K562 (cell line): ENCODE measurements around the gene RCE1. TPM values are rescaled to one million over a fixed set of nuclear protein-coding genes. Genes with fewer than 3 reads are reported as not detected.
A peak's percentile ranks its signal among the peaks of the same experiment; 100 is the strongest.

Experiments
- ARID1B ChIP-seq: fragments of 450-650 bp; IDR thresholded peaks from 2 replicates; pipeline ENCODE4 v1.6.1; 2016; ENCODE audit warnings: antibody characterized with exemption, mild to moderate bottlenecking, inconsistent platforms
- BRF1 ChIP-seq: IDR thresholded peaks from 3 replicates; pipeline ENCODE4 v1.6.1; 2011; ENCODE audit warnings: borderline replicate concordance, mild to moderate bottlenecking; ENCODE audit not compliant: insufficient read length; ENCODE audit errors: extremely low read depth
- CXXC5 ChIP-seq: fragments of 250-450 bp; sonication (Bioruptor Pico); IDR thresholded peaks from 2 replicates; pipeline ENCODE4 v1.8.0; 2022; ENCODE audit warnings: inconsistent platforms, mild to moderate bottlenecking, moderate library complexity
- HNRNPL ChIP-seq: fragments of 200-400 bp; formaldehyde crosslinking; IDR thresholded peaks from 2 replicates; pipeline ENCODE4 v1.6.1; 2017; ENCODE audit warnings: low read depth, mild to moderate bottlenecking, low read length
- HNRNPLL ChIP-seq: fragments of 200-400 bp; formaldehyde crosslinking; IDR thresholded peaks from 2 replicates; pipeline ENCODE4 v1.6.1; 2017; ENCODE audit warnings: low read length, low read depth, mild to moderate bottlenecking; ENCODE audit not compliant: poor library complexity, severe bottlenecking
- NFXL1 ChIP-seq: fragments of 450-650 bp; formaldehyde crosslinking; IDR thresholded peaks from 2 replicates; pipeline ENCODE4 v1.4.0; 2021; ENCODE audit warnings: mild to moderate bottlenecking
- POLR2G ChIP-seq: fragments of 200-400 bp; formaldehyde crosslinking; IDR thresholded peaks from 2 replicates; pipeline ENCODE4 v1.6.1; 2017; ENCODE audit warnings: low read depth, mild to moderate bottlenecking, antibody characterized with exemption, low read length, moderate library complexity
- POLR3A ChIP-seq: IDR thresholded peaks from 2 replicates; pipeline ENCODE4 v1.6.1; 2011; ENCODE audit warnings: borderline replicate concordance, mild to moderate bottlenecking, moderate library complexity; ENCODE audit not compliant: insufficient read length, insufficient read depth; ENCODE audit errors: extremely low read depth
- PYGO2 ChIP-seq: fragments of 450-650 bp; IDR thresholded peaks from 2 replicates; pipeline ENCODE4 v1.6.1; 2016; ENCODE audit warnings: mild to moderate bottlenecking, missing genetic modification characterization, moderate library complexity, missing compliant biosample characterization
- RBFOX2 ChIP-seq: fragments of 200-400 bp; formaldehyde crosslinking; IDR thresholded peaks from 2 replicates; pipeline ENCODE4 v1.6.1; 2017; ENCODE audit warnings: low read depth, mild to moderate bottlenecking, low read length, moderate library complexity
- SAP30 ChIP-seq: fragments of 200-600 bp; sonication (generic); IDR thresholded peaks from 2 replicates; pipeline ENCODE4 v1.6.1; 2012; ENCODE audit warnings: borderline replicate concordance, low read depth, mild to moderate bottlenecking, moderate library complexity, low read length, control low read depth, inconsistent platforms; ENCODE audit not compliant: insufficient read depth, poor library complexity, severe bottlenecking
- SMAD3 ChIP-seq: fragments of 450-650 bp; formaldehyde crosslinking; conservative IDR thresholded peaks from 2 replicates; pipeline ENCODE4 v1.4.0; 2020; ENCODE audit warnings: mild to moderate bottlenecking
- TBP ChIP-seq: optimal IDR thresholded peaks from 2 replicates; pipeline ENCODE3; 2011; ENCODE audit warnings: low read depth, low read length, improper control_type of control experiment
- ZNF444 ChIP-seq: fragments of 250-450 bp; sonication (Bioruptor Pico); IDR thresholded peaks from 2 replicates; pipeline ENCODE4 v1.4.0; 2020; ENCODE audit warnings: mild to moderate bottlenecking, moderate library complexity
- polyA plus RNA-seq, 8 experiments: library from polyadenylated mRNA; depleted of rRNA in 4 of 8; stranded (reverse) in 5 of 8; unstranded in 3 of 8; fragments of >200 nt; fragmentation: Nextera tagmentation in 2 of 8; fragmentation: Illumina TruSeq in 1 of 8; extraction: Ambion mirVana in 2 of 8; extraction: Trizol in 1 of 8; gene quantifications; 2 replicates each; pipeline versions ENCODE4 v1.2.1 to v1.2.3, GENCODE V29; 2011 to 2014; ENCODE audit warnings: inconsistent platforms in 1 of 8, missing spikeins in 1 of 8
- total RNA-seq, 7 experiments: library from RNA; depleted of rRNA in 6 of 7; stranded (reverse); fragments of >200 nt in 6 of 7; fragmentation: Illumina TruSeq in 2 of 7; extraction: Trizol in 2 of 7; gene quantifications; 2 replicates each; pipeline versions ENCODE4 v1.2.1 to v1.2.3, GENCODE V29; 2011 to 2021; ENCODE audit warnings: low replicate concordance in 1 of 7
- TF ChIP-seq, protein P1 (sequence below), 2 experiments: fragments of 450-650 bp; conservative IDR thresholded peaks; 2 replicates each; pipeline ENCODE4 v1.6.1; 2017; ENCODE audit warnings: mild to moderate bottlenecking in 2 of 2, moderate library complexity in 2 of 2
- TF ChIP-seq, protein P2 (sequence below): IDR thresholded peaks from 3 replicates; pipeline ENCODE4 v1.6.1; 2011; ENCODE audit warnings: borderline replicate concordance, mild to moderate bottlenecking; ENCODE audit not compliant: insufficient read length, insufficient read depth
- TF ChIP-seq, protein P3 (sequence below): sonication (generic); formaldehyde crosslinking; IDR thresholded peaks from 2 replicates; pipeline ENCODE4 v1.8.1; 2023; ENCODE audit warnings: mild to moderate bottlenecking, missing genetic modification reagents
- TF ChIP-seq, protein P4 (sequence below): sonication (generic); formaldehyde crosslinking; IDR thresholded peaks from 2 replicates; pipeline ENCODE4 v1.9.0; 2022; ENCODE audit warnings: mild to moderate bottlenecking, missing genetic modification reagents
- TF ChIP-seq, protein P5 (sequence below): fragments of 250-450 bp; sonication (Bioruptor Pico); IDR thresholded peaks from 2 replicates; pipeline ENCODE4 v1.4.0; 2020; ENCODE audit warnings: mild to moderate bottlenecking

RCE1 gene
- total and polyA plus RNA-seq, 9 of the 15 experiments (the other 6 are each of a cell fraction or from before 2014, with no cell fraction given) = 0.75 to 41.5 (median 15.1) TPM

DNA sequence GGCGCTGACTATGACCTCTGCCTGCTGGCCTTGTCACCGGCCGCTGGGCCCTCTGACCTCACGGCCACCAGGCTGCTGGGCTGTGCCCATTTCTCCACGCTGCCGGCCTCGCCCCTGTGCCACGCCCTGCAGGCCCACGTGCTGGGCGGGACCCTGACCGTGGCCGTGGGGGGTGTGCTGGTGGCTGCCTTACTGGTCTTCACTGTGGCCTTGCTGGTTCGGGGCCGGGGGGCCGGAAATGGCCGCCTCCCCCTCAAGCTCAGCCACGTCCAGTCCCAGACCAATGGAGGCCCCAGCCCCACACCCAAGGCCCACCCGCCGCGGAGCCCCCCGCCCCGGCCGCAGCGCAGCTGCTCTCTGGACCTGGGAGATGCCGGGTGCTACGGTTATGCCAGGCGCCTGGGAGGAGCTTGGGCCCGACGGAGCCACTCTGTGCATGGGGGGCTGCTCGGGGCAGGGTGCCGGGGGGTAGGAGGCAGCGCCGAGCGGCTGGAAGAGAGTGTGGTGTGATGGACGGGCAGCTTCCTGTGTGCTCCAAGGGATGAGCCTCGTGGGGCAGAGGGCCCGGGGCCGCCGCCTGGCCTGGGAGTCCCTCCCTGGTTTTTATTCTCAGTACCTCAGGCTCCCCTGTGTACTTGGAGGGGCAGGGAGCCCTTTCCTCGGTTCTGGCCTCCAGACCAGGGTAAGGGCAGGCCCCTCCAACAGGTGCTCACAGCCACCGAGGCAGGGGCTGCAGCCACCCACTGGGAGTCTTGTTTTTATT is 16.6 kb downstream of the RCE1 start (continued):
- TF ChIP-seq, protein P1, sequence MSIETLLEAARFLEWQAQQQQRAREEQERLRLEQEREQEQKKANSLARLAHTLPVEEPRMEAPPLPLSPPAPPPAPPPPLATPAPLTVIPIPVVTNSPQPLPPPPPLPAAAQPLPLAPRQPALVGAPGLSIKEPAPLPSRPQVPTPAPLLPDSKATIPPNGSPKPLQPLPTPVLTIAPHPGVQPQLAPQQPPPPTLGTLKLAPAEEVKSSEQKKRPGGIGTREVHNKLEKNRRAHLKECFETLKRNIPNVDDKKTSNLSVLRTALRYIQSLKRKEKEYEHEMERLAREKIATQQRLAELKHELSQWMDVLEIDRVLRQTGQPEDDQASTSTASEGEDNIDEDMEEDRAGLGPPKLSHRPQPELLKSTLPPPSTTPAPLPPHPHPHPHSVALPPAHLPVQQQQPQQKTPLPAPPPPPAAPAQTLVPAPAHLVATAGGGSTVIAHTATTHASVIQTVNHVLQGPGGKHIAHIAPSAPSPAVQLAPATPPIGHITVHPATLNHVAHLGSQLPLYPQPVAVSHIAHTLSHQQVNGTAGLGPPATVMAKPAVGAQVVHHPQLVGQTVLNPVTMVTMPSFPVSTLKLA (conservative IDR thresholded peaks at IDR 0.05) = 0 out of 4 replicates have a peak, but pooled peaks of 1 of the 2 experiments have one; percentile 27
- TF ChIP-seq, protein P2, sequence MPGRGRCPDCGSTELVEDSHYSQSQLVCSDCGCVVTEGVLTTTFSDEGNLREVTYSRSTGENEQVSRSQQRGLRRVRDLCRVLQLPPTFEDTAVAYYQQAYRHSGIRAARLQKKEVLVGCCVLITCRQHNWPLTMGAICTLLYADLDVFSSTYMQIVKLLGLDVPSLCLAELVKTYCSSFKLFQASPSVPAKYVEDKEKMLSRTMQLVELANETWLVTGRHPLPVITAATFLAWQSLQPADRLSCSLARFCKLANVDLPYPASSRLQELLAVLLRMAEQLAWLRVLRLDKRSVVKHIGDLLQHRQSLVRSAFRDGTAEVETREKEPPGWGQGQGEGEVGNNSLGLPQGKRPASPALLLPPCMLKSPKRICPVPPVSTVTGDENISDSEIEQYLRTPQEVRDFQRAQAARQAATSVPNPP = no peak
- TF ChIP-seq ZNF444 (no peak), PYGO2 (tag) (no peak), POLR2G (peak; percentile 52; the same call in 1 of the 2 replicates), CXXC5 (CRISPR knock-in tag) (no peak), RBFOX2 (0 out of 2 replicates have a peak, but pooled peaks have one; percentile 2), HNRNPLL (no peak), NFXL1 (CRISPR knock-in tag) (no peak), BRF1 (no peak), SMAD3 (CRISPR knock-in tag) (no peak), HNRNPL (peak; percentile 59; the same call in 1 of the 2 replicates), TBP (no peak), ARID1B (no peak), SAP30 (no peak), POLR3A (no peak)
- TF ChIP-seq, protein P3, sequence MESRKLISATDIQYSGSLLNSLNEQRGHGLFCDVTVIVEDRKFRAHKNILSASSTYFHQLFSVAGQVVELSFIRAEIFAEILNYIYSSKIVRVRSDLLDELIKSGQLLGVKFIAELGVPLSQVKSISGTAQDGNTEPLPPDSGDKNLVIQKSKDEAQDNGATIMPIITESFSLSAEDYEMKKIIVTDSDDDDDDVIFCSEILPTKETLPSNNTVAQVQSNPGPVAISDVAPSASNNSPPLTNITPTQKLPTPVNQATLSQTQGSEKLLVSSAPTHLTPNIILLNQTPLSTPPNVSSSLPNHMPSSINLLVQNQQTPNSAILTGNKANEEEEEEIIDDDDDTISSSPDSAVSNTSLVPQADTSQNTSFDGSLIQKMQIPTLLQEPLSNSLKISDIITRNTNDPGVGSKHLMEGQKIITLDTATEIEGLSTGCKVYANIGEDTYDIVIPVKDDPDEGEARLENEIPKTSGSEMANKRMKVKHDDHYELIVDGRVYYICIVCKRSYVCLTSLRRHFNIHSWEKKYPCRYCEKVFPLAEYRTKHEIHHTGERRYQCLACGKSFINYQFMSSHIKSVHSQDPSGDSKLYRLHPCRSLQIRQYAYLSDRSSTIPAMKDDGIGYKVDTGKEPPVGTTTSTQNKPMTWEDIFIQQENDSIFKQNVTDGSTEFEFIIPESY (CRISPR knock-in tag) = 0 out of 2 replicates have a peak, but pooled peaks have one; percentile 11
- TF ChIP-seq, protein P4, sequence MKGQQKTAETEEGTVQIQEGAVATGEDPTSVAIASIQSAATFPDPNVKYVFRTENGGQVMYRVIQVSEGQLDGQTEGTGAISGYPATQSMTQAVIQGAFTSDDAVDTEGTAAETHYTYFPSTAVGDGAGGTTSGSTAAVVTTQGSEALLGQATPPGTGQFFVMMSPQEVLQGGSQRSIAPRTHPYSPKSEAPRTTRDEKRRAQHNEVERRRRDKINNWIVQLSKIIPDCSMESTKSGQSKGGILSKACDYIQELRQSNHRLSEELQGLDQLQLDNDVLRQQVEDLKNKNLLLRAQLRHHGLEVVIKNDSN = peak; percentile 45; the same call in 1 of the 2 replicates
- TF ChIP-seq, protein P5, sequence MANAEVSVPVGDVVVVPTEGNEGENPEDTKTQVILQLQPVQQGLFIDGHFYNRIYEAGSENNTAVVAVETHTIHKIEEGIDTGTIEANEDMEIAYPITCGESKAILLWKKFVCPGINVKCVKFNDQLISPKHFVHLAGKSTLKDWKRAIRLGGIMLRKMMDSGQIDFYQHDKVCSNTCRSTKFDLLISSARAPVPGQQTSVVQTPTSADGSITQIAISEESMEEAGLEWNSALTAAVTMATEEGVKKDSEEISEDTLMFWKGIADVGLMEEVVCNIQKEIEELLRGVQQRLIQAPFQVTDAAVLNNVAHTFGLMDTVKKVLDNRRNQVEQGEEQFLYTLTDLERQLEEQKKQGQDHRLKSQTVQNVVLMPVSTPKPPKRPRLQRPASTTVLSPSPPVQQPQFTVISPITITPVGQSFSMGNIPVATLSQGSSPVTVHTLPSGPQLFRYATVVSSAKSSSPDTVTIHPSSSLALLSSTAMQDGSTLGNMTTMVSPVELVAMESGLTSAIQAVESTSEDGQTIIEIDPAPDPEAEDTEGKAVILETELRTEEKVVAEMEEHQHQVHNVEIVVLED (CRISPR knock-in tag) = no peak
